GM12878 (cell line): ENCODE data around the gene TOPAZ1. TPM values are rescaled to one million over a fixed set of nuclear protein-coding genes. Genes with fewer than 3 reads are reported as not detected.
A peak's percentile ranks its signal among the peaks of the same experiment; 100 is the strongest.

Source experiments
- BCL11A ChIP-seq: IDR thresholded peaks from 2 replicates; pipeline ENCODE4 v1.6.1; 2011; ENCODE audit warnings: low read depth, low read length
- EED ChIP-seq: sonication (generic); IDR thresholded peaks from 2 replicates; pipeline ENCODE4 v1.6.1; 2016; ENCODE audit warnings: antibody characterized with exemption, low read depth
- HDAC2 ChIP-seq: fragments of 200-600 bp; sonication (generic); IDR thresholded peaks from 2 replicates; pipeline ENCODE4 v1.6.1; 2017
- JUND ChIP-seq: IDR thresholded peaks from 2 replicates; pipeline ENCODE4 v1.6.1; 2012; ENCODE audit warnings: low read depth, mild to moderate bottlenecking, low read length, improper control_type of control experiment, moderate library complexity
- LARP7 ChIP-seq: fragments of 450-650 bp; IDR thresholded peaks from 2 replicates; pipeline ENCODE4 v1.6.1; 2017; ENCODE audit warnings: mild to moderate bottlenecking
- MAX ChIP-seq: IDR thresholded peaks from 2 replicates; pipeline ENCODE4 v1.6.1; 2012; ENCODE audit warnings: low read depth, low read length, improper control_type of control experiment
- MTA2 ChIP-seq: fragments of 450-650 bp; IDR thresholded peaks from 2 replicates; pipeline ENCODE4 v1.6.1; 2016; ENCODE audit warnings: low read depth, mild to moderate bottlenecking, moderate library complexity
- MYC ChIP-seq: IDR thresholded peaks from 2 replicates; pipeline ENCODE4 v1.6.1; 2011; ENCODE audit warnings: mild to moderate bottlenecking, low read length, moderate library complexity, inconsistent platforms; ENCODE audit not compliant: insufficient read depth, insufficient replicate concordance, insufficient read length, severe bottlenecking
- NR2F1 ChIP-seq: fragments of 450-650 bp; conservative IDR thresholded peaks from 2 replicates; pipeline ENCODE4 v1.6.1; 2017; ENCODE audit warnings: mild to moderate bottlenecking
- PKNOX1 ChIP-seq: fragments of 450-650 bp; IDR thresholded peaks from 2 replicates; pipeline ENCODE4 v1.6.1; 2016; ENCODE audit warnings: mild to moderate bottlenecking
- RELA ChIP-seq: fragments of 450-650 bp; IDR thresholded peaks from 2 replicates; pipeline ENCODE4 v1.8.0; 2014; ENCODE audit warnings: borderline replicate concordance; ENCODE audit not compliant: partially characterized antibody
- TCF3 ChIP-seq: IDR thresholded peaks from 2 replicates; pipeline ENCODE4 v1.6.1; 2012; ENCODE audit warnings: low read depth, mild to moderate bottlenecking, low read length, borderline replicate concordance; ENCODE audit not compliant: insufficient read depth
- TCF7 ChIP-seq: IDR thresholded peaks from 2 replicates; pipeline ENCODE4 v1.6.1; 2014; ENCODE audit warnings: antibody characterized with exemption, borderline replicate concordance
- ZBTB11 ChIP-seq: fragments of 450-650 bp; formaldehyde crosslinking; IDR thresholded peaks from 2 replicates; pipeline ENCODE4 v1.5.0; 2022; ENCODE audit warnings: mild to moderate bottlenecking, missing genetic modification characterization
- ZNF24 ChIP-seq: fragments of 450-650 bp; IDR thresholded peaks from 2 replicates; pipeline ENCODE4 v1.6.1; 2017; ENCODE audit warnings: antibody characterized with exemption, mild to moderate bottlenecking
- ZNF592 ChIP-seq: fragments of 450-650 bp; IDR thresholded peaks from 2 replicates; pipeline ENCODE4 v1.6.1; 2017; ENCODE audit warnings: mild to moderate bottlenecking, moderate library complexity
- polyA plus RNA-seq, 11 experiments: library from polyadenylated mRNA; depleted of rRNA in 4 of 11; unstranded in 6 of 11; stranded (reverse) in 5 of 11; fragments of >200 nt; fragmentation: Nextera tagmentation in 4 of 11; fragmentation: Illumina TruSeq in 1 of 11; extraction: Ambion mirVana in 4 of 11; extraction: Trizol in 1 of 11; gene quantifications; 1 replicate in 1 of 11; 2 replicates in 10 of 11; pipeline versions ENCODE4 v1.2.1 to v1.2.3, GENCODE V29; 2011 to 2016; ENCODE audit warnings: inconsistent platforms in 2 of 11, missing spikeins in 2 of 11, low read depth in 1 of 11
- total RNA-seq, 4 experiments: library from RNA; depleted of rRNA in 3 of 4; stranded (reverse); fragments of >200 nt in 3 of 4; fragmentation: Illumina TruSeq in 1 of 4; extraction: Trizol in 1 of 4; gene quantifications; 2 replicates each; pipeline versions ENCODE4 v1.2.1 to v1.2.3, GENCODE V29; 2013 to 2021

Gene TOPAZ1
- total and polyA plus RNA-seq, 10 of the 15 experiments (the other 5 are each of a cell fraction or from before 2014, with no cell fraction given) = 0.02 TPM; not detected in 9

GRCh38 chr3:44338010-44338827 is 96.5 kb downstream of the TOPAZ1 start, which contains the start of gene TCAIM (continued):
- peak; percentile 70; the same call in 1 of the 2 replicates for TF ChIP-seq PKNOX1
- TF ChIP-seq RELA = peak; percentile 22
- TF ChIP-seq ZNF24 = no peak
- TF ChIP-seq BCL11A = no peak
- TF ChIP-seq JUND = peak; percentile 66; the same call in 1 of the 2 replicates
- peak; percentile 25 for TF ChIP-seq MYC
- no peak for TF ChIP-seq TCF7
- peak; percentile 89 for TF ChIP-seq TCF3
- no peak for TF ChIP-seq ZNF592
- TF ChIP-seq MAX = peak; percentile 62
- TF ChIP-seq NR2F1 = 0 out of 2 replicates have a peak, but pooled peaks have one; percentile 42
- peak; percentile 50; the same call in 1 of the 2 replicates for TF ChIP-seq EED
- TF ChIP-seq ZBTB11 (CRISPR knock-in tag) = no peak
- TF ChIP-seq HDAC2 = 0 out of 2 replicates have a peak, but pooled peaks have one; percentile 78
- no peak for TF ChIP-seq MTA2
- TF ChIP-seq LARP7 = peak; percentile 39; the same call in 1 of the 2 replicates
